Thyroid gland (tissue), 4 donors: Measurements from ENCODE around the gene SNX9. TPM values are rescaled to one million over a fixed set of nuclear protein-coding genes. Genes with fewer than 3 reads are reported as not detected.
A peak's percentile ranks its signal among the peaks of the same experiment; 100 is the strongest.

Source experiments
- DNase-seq, 2 donors: peaks; one replicate each; pipeline ENCODE4 v3.0.0-alpha.2; 2019
- H3K27ac ChIP-seq, 3 donors: fragments of 200-600 bp; sonication (generic); 1 replicate in 2 of 3; 2 replicates in 1 of 3; pipeline ENCODE4 v1.5.1; 2016 to 2019; ENCODE audit warnings: mild to moderate bottlenecking in 1 of 3, moderate library complexity in 1 of 3
- H3K27me3 ChIP-seq: fragments of 200-600 bp; sonication (generic); one replicate; pipeline ENCODE4 v1.5.1; 2019
- H3K36me3 ChIP-seq, 2 donors: fragments of 200-600 bp; sonication (generic); one replicate each; pipeline ENCODE4 v1.5.1; 2016 to 2019
- H3K4me1 ChIP-seq, 2 donors: fragments of 200-600 bp; sonication (generic); one replicate each; pipeline ENCODE4 v1.5.1; 2017 to 2019
- H3K4me3 ChIP-seq, 3 donors: fragments of 200-600 bp; sonication (generic); replicated peaks in 1 of 3; 1 replicate in 2 of 3; 2 replicates in 1 of 3; pipeline ENCODE4 v1.5.1; 2016; ENCODE audit warnings: mild to moderate bottlenecking in 1 of 3
- H3K9me3 ChIP-seq: fragments of 200-600 bp; sonication (generic); one replicate; pipeline ENCODE4 v1.5.1; 2017
- POLR2A ChIP-seq, 2 donors: fragments of 450-650 bp; IDR thresholded peaks; one replicate each; pipeline ENCODE4 v1.6.1; 2017; ENCODE audit warnings: antibody characterized with exemption in 2 of 2, mild to moderate bottlenecking in 2 of 2, moderate library complexity in 1 of 2
- WGBS, 2 donors: methylation state at CpG; one replicate each; pipeline ENCODE4 v1.1.5; 2017; 5-methylcytosine and 5-hydroxymethylcytosine counted together
- intact Hi-C: fragments of 100-400 bp; cut with DNase I; formaldehyde crosslinking; loops from one replicate; pipeline ENCODE4 v1.15.1; 2023
- total RNA-seq, 4 donors: library from RNA; depleted of rRNA; stranded (reverse); fragments of >200 nt; gene quantifications; one replicate each; pipeline ENCODE4 v1.2.3, GENCODE V29; 2016
- TF ChIP-seq, protein P1 (sequence below), 6 experiments: fragments of 200-600 bp in 3 of 6; fragments of 450-650 bp in 3 of 6; sonication (generic) in 3 of 6; IDR thresholded peaks; one replicate each; pipeline ENCODE4 v1.5.1; 2016 to 2019; ENCODE audit warnings: antibody characterized with exemption in 6 of 6, mild to moderate bottlenecking in 2 of 6, inconsistent platforms in 1 of 6, moderate library complexity in 1 of 6

SNX9 gene
- total RNA-seq, 4 donors from 2014 or later: 44.6 to 73.1 (median 47.2) TPM

DNA sequence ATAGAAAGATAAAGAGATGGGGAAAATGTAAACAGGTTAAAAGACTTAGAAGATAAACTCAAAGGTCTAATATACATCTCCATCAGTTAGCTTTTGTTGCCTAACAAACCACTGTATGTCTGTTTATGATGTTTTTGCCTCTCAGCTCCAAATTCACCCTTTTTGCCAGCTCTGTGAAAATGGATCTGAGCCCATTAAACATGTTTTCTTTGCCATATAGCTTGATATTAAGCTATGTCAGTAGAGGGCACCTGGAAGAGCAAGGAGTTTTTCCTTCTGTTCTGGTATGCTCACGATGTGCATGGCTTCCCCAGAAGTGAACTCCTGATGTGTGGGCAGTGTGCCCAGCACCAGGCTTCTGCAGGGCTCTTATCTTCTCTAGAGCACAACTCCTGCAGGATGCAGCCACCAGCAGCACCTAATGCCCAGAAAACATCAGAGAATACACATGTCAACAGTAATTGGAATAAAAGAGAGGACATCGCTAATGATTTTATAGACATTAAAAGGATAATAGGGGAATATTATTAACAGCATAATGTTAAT, 14.6 kb upstream of the SNX9 start:
- intact Hi-C loops: no loop called here
- peak; percentile 33 to 57 for DNase-seq
- no peaks in the 10 kb centered on the region for H3K27me3 ChIP-seq
- no peak overlapping the region for H3K4me3 ChIP-seq
- H3K4me1 ChIP-seq: peaks cover 0 to 3% of the 10 kb centered on the region in 2 donors
- 68 to 75% methylated on average over 2 of the region's 2 CpGs for WGBS, 2 donors
- no peaks in the 10 kb centered on the region for H3K9me3 ChIP-seq
- no peak for TF ChIP-seq POLR2A (IDR thresholded peaks at IDR 0.05)
- TF ChIP-seq, protein P1, sequence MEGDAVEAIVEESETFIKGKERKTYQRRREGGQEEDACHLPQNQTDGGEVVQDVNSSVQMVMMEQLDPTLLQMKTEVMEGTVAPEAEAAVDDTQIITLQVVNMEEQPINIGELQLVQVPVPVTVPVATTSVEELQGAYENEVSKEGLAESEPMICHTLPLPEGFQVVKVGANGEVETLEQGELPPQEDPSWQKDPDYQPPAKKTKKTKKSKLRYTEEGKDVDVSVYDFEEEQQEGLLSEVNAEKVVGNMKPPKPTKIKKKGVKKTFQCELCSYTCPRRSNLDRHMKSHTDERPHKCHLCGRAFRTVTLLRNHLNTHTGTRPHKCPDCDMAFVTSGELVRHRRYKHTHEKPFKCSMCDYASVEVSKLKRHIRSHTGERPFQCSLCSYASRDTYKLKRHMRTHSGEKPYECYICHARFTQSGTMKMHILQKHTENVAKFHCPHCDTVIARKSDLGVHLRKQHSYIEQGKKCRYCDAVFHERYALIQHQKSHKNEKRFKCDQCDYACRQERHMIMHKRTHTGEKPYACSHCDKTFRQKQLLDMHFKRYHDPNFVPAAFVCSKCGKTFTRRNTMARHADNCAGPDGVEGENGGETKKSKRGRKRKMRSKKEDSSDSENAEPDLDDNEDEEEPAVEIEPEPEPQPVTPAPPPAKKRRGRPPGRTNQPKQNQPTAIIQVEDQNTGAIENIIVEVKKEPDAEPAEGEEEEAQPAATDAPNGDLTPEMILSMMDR (IDR thresholded peaks at IDR 0.05): no peak
- no peaks in the 10 kb centered on the region for H3K36me3 ChIP-seq
- no peak overlapping the region for H3K27ac ChIP-seq

DNA sequence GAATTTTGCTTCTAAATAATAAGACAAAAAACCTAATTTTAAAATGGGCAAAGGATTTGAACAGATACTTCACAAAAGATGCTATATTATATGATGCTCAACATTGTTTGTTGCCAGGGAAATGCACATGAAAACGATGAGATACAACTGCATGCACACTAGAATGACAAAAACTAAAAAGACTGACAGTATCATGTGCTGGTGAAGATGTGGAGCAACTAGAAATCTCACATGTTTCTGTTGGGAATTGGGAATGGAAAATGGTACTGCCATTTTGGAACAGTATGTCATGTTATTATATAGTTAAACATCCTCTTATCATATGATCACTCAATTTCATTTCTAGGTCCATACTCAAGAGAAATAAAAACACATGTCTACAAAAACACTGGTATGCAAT, 13.4 kb upstream of the SNX9 start:
- H3K4me1 ChIP-seq: peaks cover 0 to 3% of the 10 kb centered on the region in 2 donors
- no peak for DNase-seq
- intact Hi-C loops: no loop called here
- no peak for TF ChIP-seq POLR2A (IDR thresholded peaks at IDR 0.05)
- TF ChIP-seq, protein P1 (IDR thresholded peaks at IDR 0.05): no peak
- H3K36me3 ChIP-seq: no peaks in the 10 kb centered on the region
- no peak overlapping the region for H3K27ac ChIP-seq
- WGBS, 2 donors: 71% methylated on average over 1 of the region's 1 CpG
- no peaks in the 10 kb centered on the region for H3K9me3 ChIP-seq
- H3K27me3 ChIP-seq: no peaks in the 10 kb centered on the region
- H3K4me3 ChIP-seq: no peak overlapping the region

DNA sequence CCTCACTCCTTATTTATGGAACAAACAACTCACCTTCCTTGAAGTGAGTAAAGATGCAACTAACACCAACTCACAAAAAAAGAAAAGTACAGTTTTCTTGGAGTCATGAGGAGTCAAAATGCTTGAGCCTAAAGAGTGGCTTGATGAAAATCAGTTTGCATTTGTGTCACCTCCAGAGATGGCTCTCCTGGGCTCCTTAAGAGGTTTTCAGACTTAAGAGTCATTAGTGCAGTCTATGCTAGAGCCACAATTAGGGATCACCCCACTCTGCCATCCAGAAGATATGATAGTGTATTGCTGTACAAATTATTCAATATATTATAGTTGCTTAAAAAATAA, 11.9 kb upstream of the SNX9 start:
- no peaks in the 10 kb centered on the region for H3K9me3 ChIP-seq
- TF ChIP-seq POLR2A (IDR thresholded peaks at IDR 0.05): no peak
- TF ChIP-seq, protein P1 (IDR thresholded peaks at IDR 0.05): no peak
- H3K36me3 ChIP-seq: no peaks in the 10 kb centered on the region
- peaks cover 0 to 3% of the 10 kb centered on the region in 2 donors for H3K4me1 ChIP-seq
- H3K4me3 ChIP-seq: no peak overlapping the region
- no peak overlapping the region for H3K27ac ChIP-seq
- intact Hi-C loops: no loop called here
- no peak for DNase-seq
- no peaks in the 10 kb centered on the region for H3K27me3 ChIP-seq

DNA sequence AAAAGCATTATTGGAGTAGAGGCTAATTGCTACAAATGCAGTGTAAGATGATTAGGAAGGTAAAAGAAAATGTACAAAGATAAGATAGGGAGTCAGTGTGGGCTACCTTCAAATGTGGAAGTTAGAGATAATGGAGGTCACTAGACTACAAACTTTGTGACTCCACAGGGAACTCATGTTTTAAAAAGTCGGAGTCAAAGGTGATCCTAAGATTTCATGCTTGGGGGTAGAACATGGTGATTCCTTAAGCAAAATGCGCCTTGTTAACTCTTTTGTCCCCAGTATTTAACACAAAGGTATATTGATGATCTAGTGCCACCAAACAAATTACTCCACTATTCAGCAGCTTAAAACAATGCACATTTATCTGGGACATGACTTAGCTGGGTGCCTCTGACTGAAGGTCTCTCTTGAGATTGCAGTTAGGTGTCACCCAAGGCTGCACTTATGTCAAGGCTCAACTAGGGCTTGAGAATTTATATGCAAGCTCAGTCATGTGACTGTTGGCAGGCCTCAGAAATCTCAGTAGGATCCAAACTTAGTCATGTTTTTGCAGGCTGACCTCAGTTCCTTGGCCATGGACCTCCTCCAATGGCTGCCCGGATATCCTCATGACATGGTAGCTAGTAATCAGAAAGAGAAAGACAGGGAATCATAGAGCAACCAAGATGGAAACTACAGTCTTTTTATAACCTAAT, 11.4 kb upstream of the SNX9 start:
- Histone ChIP-seq H3K4me3 (no peak overlapping the region), H3K36me3 (no peaks in the 10 kb centered on the region), H3K27me3 (no peaks in the 10 kb centered on the region), H3K27ac (no peak overlapping the region), H3K9me3 (no peaks in the 10 kb centered on the region), H3K4me1 (peaks cover 0 to 3% of the 10 kb centered on the region in 2 donors)
- WGBS, 2 donors: 88 to 92% methylated on average over 3 of the region's 3 CpGs
- TF ChIP-seq, protein P1 (IDR thresholded peaks at IDR 0.05): no peak
- TF ChIP-seq POLR2A (IDR thresholded peaks at IDR 0.05): no peak
- no peak for DNase-seq
- intact Hi-C loops: no loop called here

DNA sequence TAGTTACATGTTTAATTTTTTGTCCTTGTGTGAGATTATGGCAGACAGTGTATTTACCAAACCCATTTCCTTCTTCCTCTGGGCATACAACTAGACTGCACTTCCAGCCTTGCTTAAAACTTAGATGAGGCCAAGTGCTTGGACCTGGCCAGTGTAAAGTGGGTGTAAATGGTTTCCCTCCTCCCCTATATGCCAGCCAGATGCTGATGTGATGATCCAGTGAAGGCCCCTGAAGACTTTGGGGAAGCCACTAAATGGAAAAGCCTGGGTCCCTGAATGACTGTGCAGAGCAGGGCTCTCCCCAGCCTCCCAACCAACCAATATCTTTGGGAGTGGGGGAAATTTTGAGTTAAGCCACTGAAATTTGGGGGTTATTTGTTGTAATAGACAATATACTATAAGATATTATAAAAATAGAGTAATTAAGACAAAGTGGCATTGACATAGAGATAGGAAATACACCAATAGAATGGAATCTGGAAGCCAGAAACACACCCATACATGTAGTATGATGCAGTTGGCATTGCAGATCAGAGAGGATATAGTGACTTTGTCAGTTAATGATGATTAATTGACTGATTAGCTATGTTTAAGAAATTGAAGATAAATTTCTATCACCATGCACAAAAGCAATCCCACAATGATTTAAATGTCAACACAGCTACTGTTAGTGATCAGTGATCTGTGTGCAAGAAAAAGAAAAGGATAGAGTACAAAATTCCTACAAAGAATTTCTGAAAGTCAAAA, 10.4 kb upstream of the SNX9 start:
- Histone ChIP-seq H3K36me3 (no peaks in the 10 kb centered on the region), H3K4me3 (no peak overlapping the region), H3K9me3 (no peaks in the 10 kb centered on the region), H3K27ac (no peak overlapping the region), H3K4me1 (peaks cover 0 to 3% of the 10 kb centered on the region in 2 donors), H3K27me3 (no peaks in the 10 kb centered on the region)
- intact Hi-C loops: no loop called here
- no peak for DNase-seq
- TF ChIP-seq, protein P1 (IDR thresholded peaks at IDR 0.05): no peak
- TF ChIP-seq POLR2A (IDR thresholded peaks at IDR 0.05): no peak
